K562 (cell line): Measurements from ENCODE around the gene NPY4R.
"Not testable (repeated sequence)": the region's sequence is repeated elsewhere in the genome, so short reads cannot be mapped to it uniquely, and the experiment has no call there.

Experiments used
- BRCA1 ChIP-seq, 2 experiments: fragments of 450-650 bp in 1 of 2; sonication (generic) in 1 of 2; formaldehyde crosslinking in 1 of 2; IDR thresholded peaks; 2 replicates each; pipeline versions ENCODE4 v1.5.0 to v1.6.1; 2017 to 2020; ENCODE audit warnings: mild to moderate bottlenecking in 1 of 2, missing genetic modification reagents in 1 of 2
- CEBPB ChIP-seq: fragments of 450-650 bp; IDR thresholded peaks from 2 replicates; pipeline ENCODE4 v1.6.1; 2016; ENCODE audit warnings: missing genetic modification characterization, missing compliant biosample characterization
- CTCF ChIP-seq, 3 experiments: IDR thresholded peaks in 2 of 3; conservative IDR thresholded peaks in 1 of 3; 2 replicates each; pipeline ENCODE4 v1.5.1; 2011 to 2012; ENCODE audit warnings: low read length in 3 of 3, mild to moderate bottlenecking in 3 of 3, control low read depth in 2 of 3, improper control_type of control experiment in 1 of 3, inconsistent platforms in 1 of 3, low read depth in 1 of 3, mixed read lengths in 1 of 3, moderate library complexity in 1 of 3; ENCODE audit not compliant: insufficient read depth in 2 of 3
- EZH2 ChIP-seq: IDR thresholded peaks from 2 replicates; pipeline ENCODE4 v1.6.1; 2012; ENCODE audit warnings: low read depth, mild to moderate bottlenecking, inconsistent platforms, low read length, borderline replicate concordance
- FOXA1 ChIP-seq: fragments of 450-650 bp; IDR thresholded peaks from 2 replicates; pipeline ENCODE4 v1.6.1; 2016; ENCODE audit warnings: mild to moderate bottlenecking, borderline replicate concordance
- LARP7 ChIP-seq: fragments of 450-650 bp; IDR thresholded peaks from 2 replicates; pipeline ENCODE4 v1.6.1; 2016
- LEF1 ChIP-seq: fragments of 450-650 bp; IDR thresholded peaks from 2 replicates; pipeline ENCODE4 v1.6.1; 2016; ENCODE audit warnings: mild to moderate bottlenecking
- POLR2A ChIP-seq: fragments of 450-650 bp; conservative IDR thresholded peaks from 2 replicates; pipeline ENCODE4 v1.6.1; 2016
- SRSF7 ChIP-seq: fragments of 200-400 bp; formaldehyde crosslinking; optimal IDR thresholded peaks from 2 replicates; pipeline ENCODE3; 2017; ENCODE audit warnings: mild to moderate bottlenecking, low read depth, low read length
- TRIM28 ChIP-seq: fragments of 450-650 bp; IDR thresholded peaks from 2 replicates; pipeline ENCODE4 v1.6.1; 2017
- ZSCAN29 ChIP-seq: fragments of 450-650 bp; IDR thresholded peaks from 2 replicates; pipeline ENCODE4 v1.6.1; 2017
- TF ChIP-seq, protein P1 (sequence below): sonication (generic); formaldehyde crosslinking; IDR thresholded peaks from 2 replicates; pipeline ENCODE4 v1.8.0; 2022; ENCODE audit warnings: missing genetic modification reagents, mild to moderate bottlenecking, borderline replicate concordance
- TF ChIP-seq, protein P2 (sequence below): sonication (generic); formaldehyde crosslinking; IDR thresholded peaks from 2 replicates; pipeline ENCODE4 v1.8.0; 2022; ENCODE audit warnings: missing genetic modification reagents, mild to moderate bottlenecking, moderate library complexity, borderline replicate concordance

- not testable (repeated sequence) for TF ChIP-seq CEBPB (tag); CTCF (IDR thresholded peaks at IDR 0.05 in 2 of 3, conservative IDR thresholded peaks at IDR 0.05 in 1 of 3; ENCODE audit: insufficient read depth in 2 of 3, low read depth in 1 of 3, low read length in 3 of 3); FOXA1; BRCA1 (IDR thresholded peaks at IDR 0.05); BRCA1 (CRISPR knock-in tag; IDR thresholded peaks at IDR 0.05); LEF1; SRSF7; LARP7; POLR2A; TRIM28; ZSCAN29; EZH2
- TF ChIP-seq, protein P1, sequence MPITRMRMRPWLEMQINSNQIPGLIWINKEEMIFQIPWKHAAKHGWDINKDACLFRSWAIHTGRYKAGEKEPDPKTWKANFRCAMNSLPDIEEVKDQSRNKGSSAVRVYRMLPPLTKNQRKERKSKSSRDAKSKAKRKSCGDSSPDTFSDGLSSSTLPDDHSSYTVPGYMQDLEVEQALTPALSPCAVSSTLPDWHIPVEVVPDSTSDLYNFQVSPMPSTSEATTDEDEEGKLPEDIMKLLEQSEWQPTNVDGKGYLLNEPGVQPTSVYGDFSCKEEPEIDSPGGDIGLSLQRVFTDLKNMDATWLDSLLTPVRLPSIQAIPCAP, result not testable (repeated sequence)
- TF ChIP-seq, protein P2, sequence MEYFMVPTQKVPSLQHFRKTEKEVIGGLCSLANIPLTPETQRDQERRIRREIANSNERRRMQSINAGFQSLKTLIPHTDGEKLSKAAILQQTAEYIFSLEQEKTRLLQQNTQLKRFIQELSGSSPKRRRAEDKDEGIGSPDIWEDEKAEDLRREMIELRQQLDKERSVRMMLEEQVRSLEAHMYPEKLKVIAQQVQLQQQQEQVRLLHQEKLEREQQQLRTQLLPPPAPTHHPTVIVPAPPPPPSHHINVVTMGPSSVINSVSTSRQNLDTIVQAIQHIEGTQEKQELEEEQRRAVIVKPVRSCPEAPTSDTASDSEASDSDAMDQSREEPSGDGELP (CRISPR knock-in tag), result not testable (repeated sequence)
Measured at GRCh38 chr10:46513333-46513732, 47.6 kb upstream of the NPY4R start.
